Effector memory CD8-positive, alpha-beta T cell (primary cell): ENCODE results near the gene PCDHB9.
"Not testable (repeated sequence)": the region's sequence is repeated elsewhere in the genome, so short reads cannot be mapped to it uniquely, and the experiment has no call there.

Experiments
- ATAC-seq: fragments of 150-1000 bp; cut with Tn5 transposase; replicated peaks from 2 replicates; pipeline ENCODE4 v1.10.0; 2021; ENCODE audit warnings: mild to moderate bottlenecking, moderate library complexity
- DNase-seq, 3 experiments: peaks; one replicate each; pipeline ENCODE4 v3.0.0; 2021
- H3K27ac Mint-ChIP-seq, 2 donors: one replicate each; pipeline ENCODE4 v1.8.0; 2022; ENCODE audit warnings: mild to moderate bottlenecking in 2 of 2, mixed read lengths in 2 of 2, moderate library complexity in 2 of 2
- H3K27me3 Mint-ChIP-seq, 2 donors: one replicate each; pipeline ENCODE4 v1.8.0; 2022; ENCODE audit warnings: mixed read lengths in 2 of 2
- H3K36me3 Mint-ChIP-seq: one replicate; pipeline ENCODE4 v1.8.0; 2022; ENCODE audit warnings: mild to moderate bottlenecking, moderate library complexity, mixed read lengths; ENCODE audit not compliant: insufficient read depth
- H3K4me1 Mint-ChIP-seq, 2 donors: one replicate each; pipeline ENCODE4 v1.8.0; 2022; ENCODE audit warnings: low read depth in 2 of 2, mixed read lengths in 2 of 2
- H3K4me3 Mint-ChIP-seq, 2 donors: one replicate each; pipeline ENCODE4 v1.8.0; 2022; ENCODE audit warnings: mild to moderate bottlenecking in 2 of 2, mixed read lengths in 2 of 2, moderate library complexity in 2 of 2
- H3K9me3 Mint-ChIP-seq, 2 donors: one replicate each; pipeline ENCODE4 v1.8.0; 2022; ENCODE audit warnings: mixed read lengths in 2 of 2

PCDHB9 gene

DNA sequence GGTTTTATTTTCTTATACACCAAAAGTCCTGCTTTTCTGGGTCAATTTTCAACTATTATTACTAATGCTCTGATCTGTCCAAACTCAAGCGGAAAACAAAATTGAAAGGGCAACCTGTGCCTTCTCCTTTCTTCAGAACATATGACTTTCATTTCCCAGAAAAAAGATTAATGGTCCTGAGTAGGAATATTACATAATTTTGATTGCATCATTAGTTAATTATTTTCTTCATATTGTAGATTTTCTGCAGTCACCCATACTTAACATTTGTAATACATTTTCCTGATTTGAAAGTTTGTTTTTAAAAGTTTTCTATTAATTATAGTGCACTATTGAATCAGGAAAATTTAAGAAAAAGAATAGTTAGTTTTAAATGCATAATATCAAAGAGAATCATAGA lies 11.0 kb upstream of the PCDHB9 start:
- peaks cover 4 to 7% of the 10 kb centered on the region in 2 donors for H3K4me1 Mint-ChIP-seq
- no peak overlapping the region for H3K27ac Mint-ChIP-seq
- no peak for DNase-seq
- ATAC-seq = no peak
- H3K27me3 Mint-ChIP-seq = peaks cover 10 to 13% of the 10 kb centered on the region in 2 donors
- H3K36me3 Mint-ChIP-seq = peaks cover 8% of the 10 kb centered on the region
- H3K4me3 Mint-ChIP-seq = no peak overlapping the region
- H3K9me3 Mint-ChIP-seq = peaks cover 0 to 7% of the 10 kb centered on the region in 2 donors

DNA sequence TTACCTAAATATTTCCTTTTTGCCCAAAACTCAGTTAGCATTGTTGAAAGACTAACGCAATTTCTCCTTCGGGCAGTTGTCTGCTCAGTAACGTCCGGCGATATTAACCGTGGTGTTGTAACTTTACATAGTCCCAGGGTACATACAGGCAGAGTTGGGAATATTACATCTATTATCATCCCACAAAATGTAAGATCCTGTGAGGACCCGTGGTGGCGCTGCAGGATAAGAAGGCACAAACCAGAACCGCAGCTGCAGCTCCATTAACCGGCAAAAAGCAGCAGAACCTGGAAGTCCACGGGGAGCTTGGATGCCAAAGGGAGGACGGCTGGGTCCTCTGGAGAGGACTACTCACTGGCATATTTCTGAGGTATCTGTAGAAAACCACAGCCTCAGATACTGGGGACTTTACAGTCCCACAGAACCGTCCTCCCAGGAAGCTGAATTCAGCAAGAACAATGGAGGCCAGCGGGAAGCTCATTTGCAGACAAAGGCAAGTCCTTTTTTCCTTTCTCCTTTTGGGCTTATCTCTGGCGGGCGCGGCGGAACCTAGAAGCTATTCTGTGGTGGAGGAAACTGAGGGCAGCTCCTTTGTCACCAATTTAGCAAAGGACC lies 9.3 kb upstream of the PCDHB9 start, which contains the start of gene PCDHB8:
TSS of gene PCDHB8 (plus strand) at position 214 of the 615 bp plus-strand sequence. CDS start at position 459, 245 bp downstream.
- peaks cover 14 to 18% of the 10 kb centered on the region in 2 donors for H3K27me3 Mint-ChIP-seq
- H3K4me1 Mint-ChIP-seq, DNase-seq, H3K36me3 Mint-ChIP-seq, H3K4me3 Mint-ChIP-seq, ATAC-seq, H3K27ac Mint-ChIP-seq, H3K9me3 Mint-ChIP-seq: not testable (repeated sequence)

DNA sequence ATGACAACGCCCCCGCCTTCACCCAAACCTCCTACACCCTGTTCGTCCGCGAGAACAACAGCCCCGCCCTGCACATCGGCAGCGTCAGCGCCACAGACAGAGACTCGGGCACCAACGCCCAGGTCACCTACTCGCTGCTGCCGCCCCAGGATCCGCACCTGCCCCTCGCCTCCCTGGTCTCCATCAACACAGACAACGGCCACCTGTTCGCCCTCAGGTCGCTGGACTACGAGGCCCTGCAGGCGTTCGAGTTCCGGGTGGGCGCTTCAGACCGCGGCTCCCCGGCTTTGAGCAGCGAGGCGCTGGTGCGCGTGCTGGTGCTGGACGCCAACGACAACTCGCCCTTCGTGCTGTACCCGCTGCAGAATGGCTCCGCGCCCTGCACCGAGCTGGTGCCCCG lies 7.6 kb upstream of the PCDHB9 start:
- not testable (repeated sequence) for H3K4me1 Mint-ChIP-seq, DNase-seq, ATAC-seq, H3K36me3 Mint-ChIP-seq, H3K27ac Mint-ChIP-seq, H3K4me3 Mint-ChIP-seq, H3K9me3 Mint-ChIP-seq
- peaks cover 22 to 29% of the 10 kb centered on the region in 2 donors for H3K27me3 Mint-ChIP-seq

DNA sequence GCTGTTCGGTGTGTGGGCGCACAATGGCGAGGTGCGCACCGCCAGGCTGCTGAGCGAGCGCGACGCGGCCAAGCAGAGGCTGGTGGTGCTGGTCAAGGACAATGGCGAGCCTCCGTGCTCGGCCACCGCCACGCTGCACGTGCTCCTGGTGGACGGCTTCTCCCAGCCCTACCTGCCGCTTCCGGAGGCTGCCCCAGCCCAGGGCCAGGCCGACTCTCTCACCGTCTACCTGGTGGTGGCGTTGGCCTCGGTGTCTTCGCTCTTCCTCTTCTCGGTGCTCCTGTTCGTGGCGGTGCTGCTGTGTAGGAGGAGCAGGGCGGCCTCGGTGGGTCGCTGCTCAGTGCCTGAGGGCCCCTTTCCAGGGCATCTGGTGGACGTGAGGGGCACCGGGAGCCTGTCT lies 7.1 kb upstream of the PCDHB9 start:
- peaks cover 27 to 34% of the 10 kb centered on the region in 2 donors for H3K27me3 Mint-ChIP-seq
- not testable (repeated sequence) for DNase-seq, ATAC-seq, H3K36me3 Mint-ChIP-seq, H3K4me3 Mint-ChIP-seq, H3K27ac Mint-ChIP-seq, H3K9me3 Mint-ChIP-seq, H3K4me1 Mint-ChIP-seq

DNA sequence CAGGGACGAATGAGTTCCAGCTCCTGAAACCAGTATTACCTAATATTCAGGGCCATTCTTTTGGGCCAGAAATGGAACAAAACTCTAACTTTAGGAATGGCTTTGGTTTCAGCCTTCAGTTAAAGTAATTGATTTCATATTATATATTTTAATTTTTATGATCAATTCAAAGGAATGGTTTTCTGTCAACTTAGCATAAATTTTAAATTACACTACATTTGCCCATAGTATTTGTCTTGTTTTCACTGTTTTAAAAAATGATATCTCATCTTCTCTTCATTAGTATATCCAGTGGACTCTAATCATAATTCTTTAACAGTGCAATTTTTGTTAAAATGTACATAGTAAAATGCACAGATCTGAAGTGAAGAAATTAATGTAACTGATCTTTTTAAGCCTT lies 6.6 kb upstream of the PCDHB9 start:
- Mint-ChIP-seq H3K4me1 (no peaks in the 10 kb centered on the region), H3K36me3 (no peaks in the 10 kb centered on the region), H3K4me3 (no peak overlapping the region), H3K27me3 (peaks cover 32 to 38% of the 10 kb centered on the region in 2 donors), H3K27ac (no peak overlapping the region), H3K9me3 (peaks cover 0 to 1% of the 10 kb centered on the region in 2 donors)
- no peak for ATAC-seq
- no peak for DNase-seq

DNA sequence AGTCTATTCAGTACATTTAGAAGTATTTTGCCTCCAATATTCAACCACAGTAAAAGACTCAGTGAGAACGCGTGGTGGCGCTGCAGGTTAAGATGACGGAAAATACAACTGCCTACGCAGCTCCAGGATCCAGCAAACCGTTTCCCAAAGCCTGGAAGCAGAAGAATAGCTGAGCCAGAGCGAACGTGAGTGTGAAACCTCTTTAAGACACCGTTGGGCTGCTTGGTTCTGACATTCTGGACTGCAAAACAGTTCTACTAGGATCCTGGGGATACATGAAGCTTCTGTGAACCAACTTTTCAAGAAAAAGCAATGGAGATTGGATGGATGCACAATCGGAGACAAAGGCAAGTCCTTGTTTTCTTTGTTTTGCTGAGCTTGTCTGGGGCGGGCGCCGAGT lies 4.7 kb upstream of the PCDHB9 start, which contains the start of gene PCDHB16:
TSS of gene PCDHB16 (plus strand) at position 140 of the 400 bp plus-strand sequence. CDS start at position 313, 173 bp downstream.
- Mint-ChIP-seq H3K36me3 (no peaks in the 10 kb centered on the region), H3K27ac (no peak within 1 kb of the TSS), H3K4me1 (peaks cover 5% of the 10 kb centered on the region in 2 donors), H3K27me3 (peaks cover 32 to 53% of the 10 kb centered on the region in 2 donors), H3K4me3 (no peak within 1 kb of the TSS), H3K9me3 (peaks cover 0 to 1% of the 10 kb centered on the region in 2 donors)
- DNase-seq (no peak), ATAC-seq (no peak)

DNA sequence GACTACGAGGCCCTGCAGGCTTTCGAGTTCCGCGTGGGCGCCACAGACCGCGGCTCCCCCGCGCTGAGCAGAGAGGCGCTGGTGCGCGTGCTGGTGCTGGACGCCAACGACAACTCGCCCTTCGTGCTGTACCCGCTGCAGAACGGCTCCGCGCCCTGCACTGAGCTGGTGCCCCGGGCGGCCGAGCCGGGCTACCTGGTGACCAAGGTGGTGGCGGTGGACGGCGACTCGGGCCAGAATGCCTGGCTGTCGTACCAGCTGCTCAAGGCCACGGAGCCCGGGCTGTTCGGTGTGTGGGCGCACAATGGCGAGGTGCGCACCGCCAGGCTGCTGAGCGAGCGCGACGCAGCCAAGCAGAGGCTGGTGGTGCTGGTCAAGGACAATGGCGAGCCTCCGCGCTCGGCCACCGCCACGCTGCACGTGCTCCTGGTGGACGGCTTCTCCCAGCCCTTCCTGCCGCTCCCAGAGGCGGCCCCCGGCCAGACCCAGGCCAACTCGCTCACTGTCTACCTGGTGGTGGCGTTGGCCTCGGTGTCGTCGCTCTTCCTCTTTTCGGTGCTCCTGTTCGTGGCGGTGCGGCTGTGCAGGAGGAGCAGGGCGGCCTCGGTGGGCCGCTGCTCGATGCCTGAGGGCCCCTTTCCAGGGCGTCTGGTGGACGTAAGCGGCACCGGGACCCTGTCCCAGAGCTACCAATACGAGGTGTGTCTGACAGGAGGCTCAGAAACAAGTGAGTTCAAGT lies 2.7 kb upstream of the PCDHB9 start:
- not testable (repeated sequence) for H3K9me3 Mint-ChIP-seq, H3K4me3 Mint-ChIP-seq, H3K27ac Mint-ChIP-seq, H3K36me3 Mint-ChIP-seq, H3K4me1 Mint-ChIP-seq, DNase-seq, ATAC-seq
- peaks cover 45 to 67% of the 10 kb centered on the region in 2 donors for H3K27me3 Mint-ChIP-seq

DNA sequence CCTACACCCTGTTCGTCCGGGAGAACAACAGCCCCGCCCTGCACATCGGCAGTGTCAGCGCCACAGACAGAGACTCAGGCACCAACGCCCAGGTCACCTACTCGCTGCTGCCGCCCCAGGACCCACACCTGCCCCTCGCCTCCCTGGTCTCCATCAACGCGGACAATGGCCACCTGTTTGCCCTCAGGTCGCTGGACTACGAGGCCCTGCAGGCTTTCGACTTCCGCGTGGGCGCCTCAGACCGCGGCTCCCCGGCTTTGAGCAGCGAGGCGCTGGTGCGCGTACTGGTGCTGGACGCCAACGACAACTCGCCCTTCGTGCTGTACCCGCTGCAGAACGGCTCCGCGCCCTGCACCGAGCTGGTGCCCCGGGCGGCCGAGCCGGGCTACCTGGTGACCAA lies 1.7 kb downstream of the PCDHB9 start:
- H3K4me3 Mint-ChIP-seq, DNase-seq, ATAC-seq, H3K36me3 Mint-ChIP-seq, H3K27ac Mint-ChIP-seq, H3K9me3 Mint-ChIP-seq: not testable (repeated sequence)
- peaks cover 48 to 77% of the 10 kb centered on the region in 2 donors for H3K27me3 Mint-ChIP-seq
- H3K4me1 Mint-ChIP-seq = peaks cover 10 to 11% of the 10 kb centered on the region in 2 donors

DNA sequence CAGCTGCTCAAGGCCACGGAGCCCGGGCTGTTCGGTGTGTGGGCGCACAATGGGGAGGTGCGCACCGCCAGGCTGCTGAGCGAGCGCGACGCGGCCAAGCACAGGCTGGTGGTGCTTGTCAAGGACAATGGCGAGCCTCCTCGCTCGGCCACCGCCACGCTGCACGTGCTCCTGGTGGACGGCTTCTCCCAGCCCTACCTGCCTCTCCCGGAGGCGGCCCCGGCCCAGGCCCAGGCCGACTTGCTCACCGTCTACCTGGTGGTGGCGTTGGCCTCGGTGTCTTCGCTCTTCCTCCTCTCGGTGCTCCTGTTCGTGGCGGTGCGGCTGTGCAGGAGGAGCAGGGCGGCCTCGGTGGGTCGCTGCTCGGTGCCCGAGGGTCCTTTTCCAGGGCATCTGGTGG lies 2.2 kb downstream of the PCDHB9 start:
- not testable (repeated sequence) for ATAC-seq, DNase-seq, H3K27ac Mint-ChIP-seq, H3K4me3 Mint-ChIP-seq, H3K9me3 Mint-ChIP-seq, H3K36me3 Mint-ChIP-seq
- Mint-ChIP-seq H3K27me3 (peaks cover 48 to 76% of the 10 kb centered on the region in 2 donors), H3K4me1 (peaks cover 10 to 11% of the 10 kb centered on the region in 2 donors)

DNA sequence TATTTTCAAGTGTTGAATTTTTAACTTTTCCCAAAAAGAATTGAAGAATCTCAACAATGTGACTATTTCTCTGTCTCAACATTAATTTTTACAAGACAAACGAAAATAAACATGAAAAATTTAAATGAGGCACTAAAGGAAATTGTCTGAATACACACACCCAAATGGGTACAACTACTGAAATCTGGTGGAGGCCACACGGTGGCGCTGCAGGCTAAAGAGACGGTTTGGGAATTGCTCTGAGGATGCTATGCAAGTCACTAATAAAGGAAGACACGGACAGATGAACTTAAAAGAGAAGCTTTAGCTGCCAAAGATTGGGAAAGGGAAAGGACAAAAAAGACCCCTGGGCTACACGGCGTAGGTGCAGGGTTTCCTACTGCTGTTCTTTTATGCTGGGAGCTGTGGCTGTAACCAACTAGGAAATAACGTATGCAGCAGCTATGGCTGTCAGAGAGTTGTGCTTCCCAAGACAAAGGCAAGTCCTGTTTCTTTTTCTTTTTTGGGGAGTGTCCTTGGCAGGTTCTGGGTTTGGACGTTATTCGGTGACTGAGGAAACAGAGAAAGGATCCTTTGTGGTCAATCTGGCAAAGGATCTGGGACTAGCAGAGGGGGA lies 5.3 kb downstream of the PCDHB9 start, which contains the start of gene PCDHB10:
TSS of gene PCDHB10 (plus strand) at position 244 of the 616 bp plus-strand sequence. CDS start at position 444, 200 bp downstream.
- Mint-ChIP-seq H3K9me3 (no peaks in the 10 kb centered on the region), H3K36me3 (peaks cover 2% of the 10 kb centered on the region), H3K27ac (no peak within 1 kb of the TSS), H3K4me1 (peaks cover 5 to 6% of the 10 kb centered on the region in 2 donors), H3K4me3 (no peak within 1 kb of the TSS), H3K27me3 (peaks cover 46 to 61% of the 10 kb centered on the region in 2 donors)
- no peak for ATAC-seq
- no peak for DNase-seq

DNA sequence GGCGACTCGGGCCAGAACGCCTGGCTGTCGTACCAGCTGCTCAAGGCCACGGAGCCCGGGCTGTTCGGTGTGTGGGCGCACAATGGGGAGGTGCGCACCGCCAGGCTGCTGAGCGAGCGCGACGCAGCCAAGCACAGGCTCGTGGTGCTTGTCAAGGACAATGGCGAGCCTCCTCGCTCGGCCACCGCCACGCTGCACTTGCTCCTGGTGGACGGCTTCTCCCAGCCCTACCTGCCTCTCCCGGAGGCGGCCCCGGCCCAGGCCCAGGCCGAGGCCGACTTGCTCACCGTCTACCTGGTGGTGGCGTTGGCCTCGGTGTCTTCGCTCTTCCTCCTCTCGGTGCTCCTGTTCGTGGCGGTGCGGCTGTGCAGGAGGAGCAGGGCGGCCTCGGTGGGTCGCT lies 7.4 kb downstream of the PCDHB9 start:
- not testable (repeated sequence) for H3K27ac Mint-ChIP-seq, DNase-seq, H3K9me3 Mint-ChIP-seq, H3K4me1 Mint-ChIP-seq, ATAC-seq, H3K36me3 Mint-ChIP-seq, H3K4me3 Mint-ChIP-seq
- H3K27me3 Mint-ChIP-seq = peaks cover 51 to 67% of the 10 kb centered on the region in 2 donors

DNA sequence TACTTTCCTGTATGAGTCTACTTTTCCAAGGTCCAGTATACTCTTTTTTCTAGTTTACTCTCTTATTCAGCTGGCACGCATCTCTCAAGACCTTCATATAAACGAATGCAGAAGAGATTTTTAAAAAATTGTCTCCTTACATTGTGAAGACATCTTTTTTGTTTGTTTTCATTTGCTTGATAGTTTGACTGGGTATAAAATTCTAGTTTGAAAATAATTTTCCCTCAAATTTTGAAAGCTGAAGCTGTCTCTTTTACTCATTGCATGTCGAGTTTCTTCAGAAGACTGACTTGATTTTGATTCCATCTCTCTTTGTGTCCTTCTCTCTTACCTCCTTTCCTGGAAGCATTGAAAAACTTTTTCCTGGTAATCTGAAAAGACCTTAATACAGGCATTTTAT lies 9.4 kb downstream of the PCDHB9 start:
- no peak overlapping the region for H3K27ac Mint-ChIP-seq
- H3K36me3 Mint-ChIP-seq = peaks cover 2% of the 10 kb centered on the region
- H3K27me3 Mint-ChIP-seq = peaks cover 46 to 69% of the 10 kb centered on the region in 2 donors
- H3K4me3 Mint-ChIP-seq = no peak overlapping the region
- no peak for ATAC-seq
- H3K9me3 Mint-ChIP-seq = no peaks in the 10 kb centered on the region
- DNase-seq = no peak
- peaks cover 2 to 3% of the 10 kb centered on the region in 2 donors for H3K4me1 Mint-ChIP-seq

DNA sequence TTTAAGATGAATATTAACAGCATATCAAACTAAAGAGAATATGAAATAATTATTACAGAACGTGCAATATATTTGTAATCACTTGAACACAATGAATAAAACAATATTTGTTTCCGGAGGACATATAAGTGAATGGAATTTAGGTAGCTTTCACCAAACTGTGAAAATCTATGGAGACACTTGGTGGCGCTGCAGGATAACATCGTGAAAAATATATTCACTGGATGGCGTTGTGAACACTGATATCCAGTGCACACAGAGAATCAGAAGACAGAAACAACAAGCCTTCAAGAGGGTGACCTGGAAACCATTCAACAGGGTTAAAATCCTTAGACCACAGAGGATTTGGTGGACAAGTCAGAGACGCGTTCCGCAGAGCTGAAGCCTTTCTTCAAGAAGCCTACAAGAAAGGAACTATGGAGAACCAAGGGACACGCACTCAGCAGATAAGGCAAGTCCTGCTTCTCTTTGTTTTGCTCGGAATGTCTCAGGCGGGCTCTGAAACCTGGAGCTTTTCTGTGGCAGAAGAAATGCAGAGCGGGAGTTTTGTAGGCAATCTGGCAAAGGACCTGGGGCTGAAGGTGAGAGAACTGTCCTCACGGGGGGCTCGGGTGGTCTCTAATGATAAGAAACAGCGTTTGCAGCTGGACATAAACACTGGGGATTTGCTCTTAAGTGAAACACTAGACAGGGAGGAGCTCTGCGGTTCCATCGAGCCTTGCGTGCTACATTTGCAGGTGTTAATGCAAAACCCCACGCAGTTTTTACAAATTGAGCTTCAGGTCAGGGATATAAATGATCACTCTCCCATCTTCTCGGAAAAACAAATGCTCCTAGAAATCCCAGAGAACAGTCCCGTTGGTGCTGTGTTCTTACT lies 12.6 kb downstream of the PCDHB9 start, which contains the start of gene PCDHB11:
TSS of gene PCDHB11 (plus strand) at position 269 of the 877 bp plus-strand sequence. CDS start at position 417, 148 bp downstream.
- Mint-ChIP-seq H3K9me3 (no peaks in the 10 kb centered on the region), H3K27me3 (peaks cover 41 to 56% of the 10 kb centered on the region in 2 donors), H3K4me1 (no peaks in the 10 kb centered on the region), H3K27ac (no peak within 1 kb of the TSS), H3K36me3 (peaks cover 3% of the 10 kb centered on the region), H3K4me3 (no peak within 1 kb of the TSS)
- ATAC-seq = no peak
- DNase-seq = no peak
